HEK293 (cell line): ENCODE data around the gene CEMIP2.
A peak's percentile ranks its signal among the peaks of the same experiment; 100 is the strongest.

ENCODE experiments used
- CTCF ChIA-PET: fragments of 350-600 bp; formaldehyde crosslinking; extraction: SDS; loops from one replicate; lab custom pipeline; 2021; ENCODE audit warnings: antibody characterized with exemption; lab: Yijun Ruan, JAX
- POLR2A ChIA-PET: fragments of 300-600 bp; formaldehyde crosslinking; extraction: SDS; loops from one replicate; lab custom pipeline; 2020; ENCODE audit warnings: antibody characterized with exemption, inconsistent platforms; lab: Yijun Ruan, JAX
- H3K27ac ChIP-seq: fragments of 200-500 bp; sonication (Bioruptor generic); 2 replicates; pipeline ENCODE4 v1.5.1; 2014; ENCODE audit warnings: low read depth, low read length, control low read depth, inconsistent platforms; ENCODE audit errors: extremely low read depth
- H3K36me3 ChIP-seq, 2 experiments: fragments of 200-500 bp in 1 of 2; sonication (Bioruptor generic) in 1 of 2; 1 replicate in 1 of 2; 2 replicates in 1 of 2; pipeline ENCODE4 v1.5.1; 2014 to 2017; ENCODE audit warnings: inconsistent platforms in 2 of 2, low read length in 2 of 2; ENCODE audit not compliant: control insufficient read depth in 2 of 2, insufficient read depth in 1 of 2
- H3K4me1 ChIP-seq: fragments of 200-500 bp; sonication (Bioruptor generic); 2 replicates; pipeline ENCODE4 v1.5.1; 2014; ENCODE audit warnings: mild to moderate bottlenecking, low read length, inconsistent platforms; ENCODE audit not compliant: control insufficient read depth, insufficient read depth
- H3K4me3 ChIP-seq: 2 replicates; pipeline ENCODE4 v1.5.1; 2011; ENCODE audit warnings: low read depth, mild to moderate bottlenecking, control low read depth, low read length, moderate library complexity
- H3K9me3 ChIP-seq: fragments of 200-500 bp; sonication (Bioruptor generic); 2 replicates; pipeline ENCODE4 v1.5.1; 2014; ENCODE audit warnings: low read depth, low read length, inconsistent platforms; ENCODE audit not compliant: control insufficient read depth, insufficient read depth
- GLIS1 ChIP-seq: fragments of 450-650 bp; formaldehyde crosslinking; IDR thresholded peaks from 2 replicates; pipeline ENCODE4 v1.5.1; 2016; ENCODE audit warnings: missing biosample characterization, missing genetic modification characterization
- KLF9 ChIP-seq: fragments of 450-650 bp; formaldehyde crosslinking; IDR thresholded peaks from 2 replicates; pipeline ENCODE4 v1.5.1; 2016; ENCODE audit warnings: missing biosample characterization, missing genetic modification characterization, low read depth
- PRDM10 ChIP-seq: fragments of 450-650 bp; formaldehyde crosslinking; IDR thresholded peaks from 2 replicates; pipeline ENCODE4 v1.5.1; 2016; ENCODE audit warnings: missing biosample characterization, missing genetic modification characterization
- SP2 ChIP-seq: fragments of 450-650 bp; formaldehyde crosslinking; IDR thresholded peaks from 2 replicates; pipeline ENCODE4 v1.5.1; 2016; ENCODE audit warnings: missing biosample characterization, missing genetic modification characterization
- SP7 ChIP-seq: fragments of 450-650 bp; formaldehyde crosslinking; IDR thresholded peaks from 2 replicates; pipeline ENCODE4 v1.5.1; 2016; ENCODE audit warnings: missing biosample characterization, missing genetic modification characterization
- ZBTB26 ChIP-seq: fragments of 450-650 bp; formaldehyde crosslinking; optimal IDR thresholded peaks from 2 replicates; pipeline ENCODE3; 2016; ENCODE audit warnings: missing biosample characterization, mild to moderate bottlenecking, missing genetic modification characterization
- ZNF138 ChIP-seq: fragments of 450-650 bp; formaldehyde crosslinking; IDR thresholded peaks from 2 replicates; pipeline ENCODE4 v1.5.1; 2016; ENCODE audit warnings: missing biosample characterization, missing genetic modification characterization, borderline replicate concordance
- ZNF155 ChIP-seq: fragments of 450-650 bp; formaldehyde crosslinking; IDR thresholded peaks from 2 replicates; pipeline ENCODE4 v1.5.1; 2016; ENCODE audit warnings: missing biosample characterization, missing genetic modification characterization
- ZNF214 ChIP-seq: fragments of 450-650 bp; formaldehyde crosslinking; IDR thresholded peaks from 2 replicates; pipeline ENCODE4 v1.5.1; 2017; ENCODE audit warnings: missing biosample characterization, mild to moderate bottlenecking, missing genetic modification characterization, borderline replicate concordance
- ZNF221 ChIP-seq: fragments of 450-650 bp; formaldehyde crosslinking; IDR thresholded peaks from 2 replicates; pipeline ENCODE4 v1.5.1; 2017; ENCODE audit warnings: missing biosample characterization, missing genetic modification characterization, borderline replicate concordance
- ZNF24 ChIP-seq: fragments of 450-650 bp; formaldehyde crosslinking; IDR thresholded peaks from 2 replicates; pipeline ENCODE4 v1.5.1; 2016; ENCODE audit warnings: missing biosample characterization, missing genetic modification characterization
- ZNF302 ChIP-seq: fragments of 450-650 bp; formaldehyde crosslinking; IDR thresholded peaks from 2 replicates; pipeline ENCODE4 v1.5.1; 2016; ENCODE audit warnings: missing biosample characterization, missing genetic modification characterization, low read depth
- ZNF366 ChIP-seq: fragments of 450-650 bp; formaldehyde crosslinking; conservative IDR thresholded peaks from 2 replicates; pipeline ENCODE4 v1.5.1; 2016; ENCODE audit warnings: missing biosample characterization, missing genetic modification characterization
- ZNF501 ChIP-seq: fragments of 450-650 bp; formaldehyde crosslinking; IDR thresholded peaks from 2 replicates; pipeline ENCODE4 v1.5.1; 2016; ENCODE audit warnings: missing biosample characterization, missing genetic modification characterization
- ZNF544 ChIP-seq: fragments of 450-650 bp; formaldehyde crosslinking; IDR thresholded peaks from 2 replicates; pipeline ENCODE4 v1.5.0; 2017; ENCODE audit warnings: missing biosample characterization, missing genetic modification characterization
- ZNF549 ChIP-seq: fragments of 450-650 bp; IDR thresholded peaks from 2 replicates; pipeline ENCODE4 v1.5.1; 2018; ENCODE audit warnings: missing biosample characterization, missing genetic modification characterization, mild to moderate bottlenecking, inconsistent platforms, moderate library complexity
- ZNF660 ChIP-seq: fragments of 450-650 bp; IDR thresholded peaks from 2 replicates; pipeline ENCODE4 v1.5.1; 2018; ENCODE audit warnings: missing biosample characterization, mild to moderate bottlenecking, missing genetic modification characterization
- ZNF768 ChIP-seq: fragments of 450-650 bp; formaldehyde crosslinking; IDR thresholded peaks from 2 replicates; pipeline ENCODE4 v1.5.1; 2018; ENCODE audit warnings: missing biosample characterization, mild to moderate bottlenecking, missing genetic modification characterization
- ZSCAN30 ChIP-seq: fragments of 450-650 bp; IDR thresholded peaks from 2 replicates; pipeline ENCODE4 v1.5.1; 2018; ENCODE audit warnings: missing biosample characterization, mild to moderate bottlenecking, missing genetic modification characterization, moderate library complexity
- TF ChIP-seq, protein P1 (sequence below): fragments of 450-650 bp; formaldehyde crosslinking; IDR thresholded peaks from 2 replicates; pipeline ENCODE4 v1.5.1; 2016; ENCODE audit warnings: missing biosample characterization, missing genetic modification characterization

CEMIP2 gene

GRCh38 chr9:71747576-71747975 lies 20.7 kb downstream of the CEMIP2 start (continued):
- TF ChIP-seq ZNF501 (tag by site-specific recombination) = no peak
- TF ChIP-seq ZSCAN30 = no peak
- TF ChIP-seq GLIS1 (tag by site-specific recombination) = no peak
- no peak for TF ChIP-seq ZNF302

- POLR2A ChIA-PET = interaction anchor here (1.2 kb wide), 1 partner anchor 20 kb away, joined by 3 read pairs; no protein-coding TSS in a partner anchor
- Histone ChIP-seq H3K9me3 (no peaks in the 10 kb centered on the region), H3K4me3 (no peak overlapping the region), H3K36me3 (peaks cover 0 to 25% of the 10 kb centered on the region in 2 experiments; a peak in 2 of 3 replicates)
- CTCF ChIA-PET = interaction anchor here (0.8 to 1.5 kb wide), 2 partner anchors 9 to 30 kb away, joined by 3 to 6 read pairs; no protein-coding TSS in a partner anchor
- TF ChIP-seq ZNF221 (tag by site-specific recombination) = no peak
- 0 out of 2 replicates have a peak, but pooled peaks have one; percentile 18 for TF ChIP-seq SP7 (tag by site-specific recombination)
- TF ChIP-seq, all 188 proteins: peak for 1
- no peak overlapping the region for H3K27ac ChIP-seq
- H3K4me1 ChIP-seq = peaks cover 14% of the 10 kb centered on the region
These were observed 21.6 kb downstream of the CEMIP2 start for GRCh38 chr9:71746758-71747125.

GRCh38 chr9:71746023-71746757 lies 22.1 kb downstream of the CEMIP2 start:
- CTCF ChIA-PET = interaction anchor here (0.6 to 0.8 kb wide), 2 partner anchors 9 to 30 kb away, joined by 3 to 4 read pairs; no protein-coding TSS in a partner anchor
- POLR2A ChIA-PET = interaction anchor here (1.2 kb wide), 1 partner anchor 21 kb away, joined by 3 read pairs; no protein-coding TSS in a partner anchor
- Histone ChIP-seq H3K4me1 (peaks cover 14% of the 10 kb centered on the region), H3K27ac (no peak overlapping the region), H3K36me3 (peaks cover 0 to 25% of the 10 kb centered on the region in 2 experiments; a peak in 2 of 3 replicates), H3K9me3 (no peaks in the 10 kb centered on the region), H3K4me3 (no peak overlapping the region)
- TF ChIP-seq SP2 (no peak), ZNF549 (no peak), ZNF660 (tag by site-specific recombination) (no peak), ZNF768 (no peak), ZNF544 (no peak), ZNF155 (tag by site-specific recombination) (no peak), PRDM10 (tag by site-specific recombination) (no peak), KLF9 (tag by site-specific recombination) (no peak), ZBTB26 (tag by site-specific recombination) (no peak), ZNF138 (tag by site-specific recombination) (no peak), ZNF24 (no peak), ZNF214 (tag by site-specific recombination) (no peak), ZNF366 (no peak)
- TF ChIP-seq, protein P1, sequence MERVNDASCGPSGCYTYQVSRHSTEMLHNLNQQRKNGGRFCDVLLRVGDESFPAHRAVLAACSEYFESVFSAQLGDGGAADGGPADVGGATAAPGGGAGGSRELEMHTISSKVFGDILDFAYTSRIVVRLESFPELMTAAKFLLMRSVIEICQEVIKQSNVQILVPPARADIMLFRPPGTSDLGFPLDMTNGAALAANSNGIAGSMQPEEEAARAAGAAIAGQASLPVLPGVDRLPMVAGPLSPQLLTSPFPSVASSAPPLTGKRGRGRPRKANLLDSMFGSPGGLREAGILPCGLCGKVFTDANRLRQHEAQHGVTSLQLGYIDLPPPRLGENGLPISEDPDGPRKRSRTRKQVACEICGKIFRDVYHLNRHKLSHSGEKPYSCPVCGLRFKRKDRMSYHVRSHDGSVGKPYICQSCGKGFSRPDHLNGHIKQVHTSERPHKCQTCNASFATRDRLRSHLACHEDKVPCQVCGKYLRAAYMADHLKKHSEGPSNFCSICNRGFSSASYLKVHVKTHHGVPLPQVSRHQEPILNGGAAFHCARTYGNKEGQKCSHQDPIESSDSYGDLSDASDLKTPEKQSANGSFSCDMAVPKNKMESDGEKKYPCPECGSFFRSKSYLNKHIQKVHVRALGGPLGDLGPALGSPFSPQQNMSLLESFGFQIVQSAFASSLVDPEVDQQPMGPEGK (tag by site-specific recombination) = no peak
